Heart left ventricle (tissue), 16 donors: ENCODE data around the gene WWOX. TPM values are rescaled to one million over a fixed set of nuclear protein-coding genes. Genes with fewer than 3 reads are reported as not detected.

Experiments used
- ATAC-seq, 4 donors: fragments of 200-7000 bp; cut with Tn5 transposase; one replicate each; pipeline ENCODE4 v1.9.1; 2020 to 2022; ENCODE audit warnings: moderate library complexity in 4 of 4, mild to moderate bottlenecking in 3 of 4, moderate number of reproducible peaks in 1 of 4
- DNase-seq, 5 donors: peaks; one replicate each; pipeline ENCODE4 v3.0.0-alpha.2; 2020
- H3K27ac ChIP-seq, 12 donors: fragments of 200-600 bp; sonication (generic) in 4 of 12; one replicate each; pipeline versions ENCODE4 v1.5.0 to v1.8.0; 2016 to 2022; ENCODE audit warnings: mild to moderate bottlenecking in 2 of 12
- H3K27me3 ChIP-seq, 9 donors: fragments of 200-600 bp; sonication (generic) in 2 of 9; one replicate each; pipeline versions ENCODE4 v1.5.1 to v1.8.0; 2016 to 2022; ENCODE audit warnings: mild to moderate bottlenecking in 3 of 9
- H3K36me3 ChIP-seq, 9 donors: fragments of 200-600 bp; sonication (generic) in 2 of 9; one replicate each; pipeline versions ENCODE4 v1.5.0 to v1.8.0; 2018 to 2022; ENCODE audit warnings: mild to moderate bottlenecking in 2 of 9
- H3K4me1 ChIP-seq, 12 donors: fragments of 200-600 bp; sonication (generic) in 4 of 12; one replicate each; pipeline versions ENCODE4 v1.5.0 to v1.8.0; 2016 to 2022; ENCODE audit warnings: mild to moderate bottlenecking in 3 of 12
- H3K4me3 ChIP-seq, 12 donors: fragments of 200-600 bp; sonication (generic) in 4 of 12; one replicate each; pipeline versions ENCODE4 v1.5.0 to v1.8.0; 2017 to 2022; ENCODE audit warnings: mild to moderate bottlenecking in 9 of 12, moderate library complexity in 4 of 12
- H3K9me3 ChIP-seq, 12 donors: fragments of 200-600 bp; sonication (generic) in 4 of 12; one replicate each; pipeline versions ENCODE4 v1.5.0 to v1.8.0; 2016 to 2022; ENCODE audit warnings: mild to moderate bottlenecking in 1 of 12
- POLR2A ChIP-seq, 2 donors: fragments of 450-650 bp; IDR thresholded peaks; one replicate each; pipeline ENCODE4 v1.6.1; 2017; ENCODE audit warnings: antibody characterized with exemption in 2 of 2, mild to moderate bottlenecking in 2 of 2, moderate library complexity in 2 of 2
- WGBS, 4 donors: extraction: QIAGEN DNeasy Blood & Tissue Kit in 2 of 4; methylation state at CpG; one replicate each; pipeline versions ENCODE4 v1.1.5 to v1.1.7; 2013 to 2018; 5-methylcytosine and 5-hydroxymethylcytosine counted together
- intact Hi-C, 10 donors: fragments of 100-400 bp; cut with DNase I; formaldehyde crosslinking; loops; one replicate each; pipeline versions ENCODE4 v1.11.1 to v1.14.2; 2022
- polyA plus RNA-seq, 2 donors: library from polyadenylated mRNA; stranded (reverse); fragments of 200-250 nt; gene quantifications; one replicate each; pipeline ENCODE4 v1.2.3, GENCODE V29; 2013
- total RNA-seq, 9 donors: library from RNA; depleted of rRNA in 2 of 9; stranded (reverse); fragments of >200 nt in 2 of 9; fragmentation: NEBNext Ultra II Directional in 3 of 9; extraction: Animal tissue kit (Norgen Biotek cat#: 25700) in 3 of 9; gene quantifications; one replicate each; pipeline versions ENCODE4 v1.1.0 to v1.2.4, GENCODE V29; 2016 to 2023
- TF ChIP-seq, protein P1 (sequence below), 12 donors: fragments of 200-600 bp; sonication (generic) in 4 of 12; IDR thresholded peaks; one replicate each; pipeline versions ENCODE4 v1.5.0 to v1.8.0; 2018 to 2022; ENCODE audit warnings: antibody characterized with exemption in 12 of 12, mild to moderate bottlenecking in 5 of 12
- donor health status: ischemic (EF 13 %, LVEDD 7.1; RV severe dilation, severe dysfunction).
- donor health status: healthy with polysubstance abuse.
- donor health status: DM: no; HTN: yes; CAD: no.
- donor health status: DM: no; HTN: no; CAD: no.
- donor health status: ischemic (EF 25% LVEDD 6.9; RV normal size, moderate dysfunction).
- donor health status: ischemic (EF 25% LVEDD 5.7; RV mildly dilated, moderate dysfunction).
- donor health status: healthy.
- donor health status: DM: yes; HTN: yes; CAD: no.
- donor health status: ischemic (EF 35%, LVEDD 5.7; RV mildly dilated, moderate dysfunction).
- donor health status: nonischemic (EF 11% LVEDD 7.7; RV severe dilation, severe dysfunction).
- donor health status: DM: yes; HTN: yes; CAD: no.
- donor health status: PGD.
- donor health status: ischemic (EF 29% LVEDD 5.4; RV normal size, mild dysfunction).
- donor health status: nonischemic (EF 23%, LVEDD 6.1; RV moderate dilation, normal function).

WWOX gene
- total and polyA plus RNA-seq, 11 donors = 4.3 to 18.3 (median 9.1) TPM

GRCh38 chr16:78286065-78286464 is 186.6 kb downstream of the WWOX start:
- WGBS, 4 donors = 92 to 96% (median 95%) methylated on average over 4 of the region's 4 CpGs
- H3K36me3 ChIP-seq = no peaks in the 10 kb centered on the region
- intact Hi-C loops = no loop called here
- H3K4me1 ChIP-seq = peaks cover 0 to under 1% (median 0%) of the 10 kb centered on the region in 12 donors
- no peak overlapping the region for H3K27ac ChIP-seq
- no peaks in the 10 kb centered on the region for H3K9me3 ChIP-seq
- TF ChIP-seq, protein P1, sequence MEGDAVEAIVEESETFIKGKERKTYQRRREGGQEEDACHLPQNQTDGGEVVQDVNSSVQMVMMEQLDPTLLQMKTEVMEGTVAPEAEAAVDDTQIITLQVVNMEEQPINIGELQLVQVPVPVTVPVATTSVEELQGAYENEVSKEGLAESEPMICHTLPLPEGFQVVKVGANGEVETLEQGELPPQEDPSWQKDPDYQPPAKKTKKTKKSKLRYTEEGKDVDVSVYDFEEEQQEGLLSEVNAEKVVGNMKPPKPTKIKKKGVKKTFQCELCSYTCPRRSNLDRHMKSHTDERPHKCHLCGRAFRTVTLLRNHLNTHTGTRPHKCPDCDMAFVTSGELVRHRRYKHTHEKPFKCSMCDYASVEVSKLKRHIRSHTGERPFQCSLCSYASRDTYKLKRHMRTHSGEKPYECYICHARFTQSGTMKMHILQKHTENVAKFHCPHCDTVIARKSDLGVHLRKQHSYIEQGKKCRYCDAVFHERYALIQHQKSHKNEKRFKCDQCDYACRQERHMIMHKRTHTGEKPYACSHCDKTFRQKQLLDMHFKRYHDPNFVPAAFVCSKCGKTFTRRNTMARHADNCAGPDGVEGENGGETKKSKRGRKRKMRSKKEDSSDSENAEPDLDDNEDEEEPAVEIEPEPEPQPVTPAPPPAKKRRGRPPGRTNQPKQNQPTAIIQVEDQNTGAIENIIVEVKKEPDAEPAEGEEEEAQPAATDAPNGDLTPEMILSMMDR (IDR thresholded peaks at IDR 0.05) = no peak
- TF ChIP-seq POLR2A (IDR thresholded peaks at IDR 0.05) = no peak
- H3K27me3 ChIP-seq = no peaks in the 10 kb centered on the region
- no peak for DNase-seq
- no peak overlapping the region for H3K4me3 ChIP-seq
- no peak for ATAC-seq

- peaks cover 0 to 11% (median 0%) of the 10 kb centered on the region in 12 donors for H3K4me1 ChIP-seq
- H3K4me3 ChIP-seq = no peak overlapping the region
- H3K27me3 ChIP-seq = no peaks in the 10 kb centered on the region
- H3K9me3 ChIP-seq = no peaks in the 10 kb centered on the region
- no peak for ATAC-seq
- H3K36me3 ChIP-seq = no peaks in the 10 kb centered on the region
- TF ChIP-seq, protein P1 (IDR thresholded peaks at IDR 0.05) = no peak
- TF ChIP-seq POLR2A (IDR thresholded peaks at IDR 0.05) = no peak
- no peak for DNase-seq
- no peak overlapping the region for H3K27ac ChIP-seq
- WGBS, 4 donors = 89 to 97% (median 93%) methylated on average over 9 of the region's 9 CpGs
- intact Hi-C loops = no loop called here
Measured at GRCh38 chr16:78288888-78289287, 189.4 kb downstream of the WWOX start.

DNA sequence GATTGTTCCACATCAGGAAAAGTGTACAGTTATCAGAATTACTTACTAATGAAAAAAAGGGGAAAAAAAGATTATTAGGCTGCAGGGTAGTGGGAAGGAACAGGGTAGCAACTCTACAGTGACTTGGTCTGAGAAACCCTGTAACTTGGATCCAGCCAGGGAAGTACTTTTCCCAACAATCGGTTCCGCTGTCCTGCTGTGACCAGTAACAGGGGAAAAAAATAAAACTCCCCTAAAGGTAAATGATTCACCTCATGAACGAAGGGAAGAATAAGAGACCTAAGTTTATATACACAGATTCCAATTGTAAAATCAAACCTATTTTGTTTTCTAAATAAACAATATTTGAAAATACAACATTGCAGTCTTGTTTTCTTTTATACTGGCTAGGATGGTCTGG is 189.9 kb downstream of the WWOX start:
- ATAC-seq (no peak), DNase-seq (no peak)
- no peak overlapping the region for H3K27ac ChIP-seq
- H3K9me3 ChIP-seq = no peaks in the 10 kb centered on the region
- intact Hi-C loops = no loop called here
- no peaks in the 10 kb centered on the region for H3K36me3 ChIP-seq
- TF ChIP-seq, protein P1 (IDR thresholded peaks at IDR 0.05) = no peak
- no peak for TF ChIP-seq POLR2A (IDR thresholded peaks at IDR 0.05)
- H3K27me3 ChIP-seq = no peaks in the 10 kb centered on the region
- 61 to 95% (median 83%) methylated on average over 3 of the region's 3 CpGs for WGBS, 4 donors
- H3K4me1 ChIP-seq = peaks cover 0 to 11% (median 0%) of the 10 kb centered on the region in 12 donors
- no peak overlapping the region for H3K4me3 ChIP-seq

GRCh38 chr16:78289844-78290277 is 190.4 kb downstream of the WWOX start:
- Histone ChIP-seq H3K27me3 (no peaks in the 10 kb centered on the region), H3K36me3 (no peaks in the 10 kb centered on the region), H3K27ac (no peak overlapping the region), H3K4me3 (no peak overlapping the region), H3K9me3 (no peaks in the 10 kb centered on the region), H3K4me1 (peaks cover 0 to 11% (median 0%) of the 10 kb centered on the region in 12 donors)
- 76 to 87% (median 79%) methylated on average over 7 of the region's 7 CpGs for WGBS, 4 donors
- TF ChIP-seq, protein P1 (IDR thresholded peaks at IDR 0.05) = no peak
- TF ChIP-seq POLR2A (IDR thresholded peaks at IDR 0.05) = no peak
- DNase-seq = no peak
- intact Hi-C loops = no loop called here
- ATAC-seq = no peak
